HepG2 (cell line): ENCODE results near the gene DLL3. TPM values are rescaled to one million over a fixed set of nuclear protein-coding genes. Genes with fewer than 3 reads are reported as not detected.

Experiments
- AHDC1 ChIP-seq: sonication (generic); formaldehyde crosslinking; IDR thresholded peaks from 2 replicates; pipeline ENCODE4 v1.5.1; 2020; ENCODE audit warnings: mild to moderate bottlenecking, missing genetic modification reagents, borderline replicate concordance
- DZIP1 ChIP-seq: sonication (generic); formaldehyde crosslinking; IDR thresholded peaks from 2 replicates; pipeline ENCODE4 v1.5.0; 2020; ENCODE audit warnings: mild to moderate bottlenecking, missing genetic modification reagents
- FOXP4 ChIP-seq: sonication (generic); formaldehyde crosslinking; IDR thresholded peaks from 2 replicates; pipeline ENCODE4 v1.4.0; 2020; ENCODE audit warnings: missing genetic modification reagents
- GLI4 ChIP-seq: sonication (generic); formaldehyde crosslinking; IDR thresholded peaks from 2 replicates; pipeline ENCODE4 v1.5.1; 2020; ENCODE audit warnings: missing genetic modification reagents, mild to moderate bottlenecking, moderate library complexity, borderline replicate concordance
- HDAC1 ChIP-seq: sonication (generic); formaldehyde crosslinking; IDR thresholded peaks from 2 replicates; pipeline ENCODE4 v1.5.1; 2020; ENCODE audit warnings: mild to moderate bottlenecking, missing genetic modification reagents
- HIC2 ChIP-seq: sonication (generic); formaldehyde crosslinking; IDR thresholded peaks from 2 replicates; pipeline ENCODE4 v1.9.0; 2022; ENCODE audit warnings: low read depth, missing genetic modification reagents
- IRX3 ChIP-seq: sonication (generic); formaldehyde crosslinking; IDR thresholded peaks from 2 replicates; pipeline ENCODE4 v1.8.1; 2023; ENCODE audit warnings: mild to moderate bottlenecking, low read depth, missing genetic modification reagents, borderline replicate concordance
- MAFK ChIP-seq, 2 experiments: IDR thresholded peaks in 1 of 2; conservative IDR thresholded peaks in 1 of 2; 2 replicates each; pipeline ENCODE4 v1.6.1; 2011; ENCODE audit warnings: improper control_type of control experiment in 2 of 2, low read length in 2 of 2
- MLLT10 ChIP-seq: sonication (generic); formaldehyde crosslinking; IDR thresholded peaks from 2 replicates; pipeline ENCODE4 v1.4.0; 2020; ENCODE audit warnings: missing genetic modification reagents
- NFE2L2 ChIP-seq: fragments of 150-350 bp; IDR thresholded peaks from 2 replicates; pipeline ENCODE4 v1.6.1; 2014; ENCODE audit warnings: low read length
- PAX8 ChIP-seq: sonication (generic); formaldehyde crosslinking; IDR thresholded peaks from 2 replicates; pipeline ENCODE4 v1.8.0; 2022; ENCODE audit warnings: mild to moderate bottlenecking, missing genetic modification reagents, borderline replicate concordance
- PITX1 ChIP-seq: sonication (generic); formaldehyde crosslinking; IDR thresholded peaks from 2 replicates; pipeline ENCODE4 v1.5.1; 2020; ENCODE audit warnings: mild to moderate bottlenecking, missing genetic modification reagents
- RORA ChIP-seq: sonication (generic); formaldehyde crosslinking; IDR thresholded peaks from 2 replicates; pipeline ENCODE4 v1.5.0; 2020; ENCODE audit warnings: mild to moderate bottlenecking, missing genetic modification reagents, moderate library complexity
- ZBTB7A ChIP-seq: sonication (generic); formaldehyde crosslinking; IDR thresholded peaks from 2 replicates; pipeline ENCODE4 v1.8.0; 2022; ENCODE audit warnings: mild to moderate bottlenecking, missing genetic modification reagents
- ZNF367 ChIP-seq: sonication (generic); formaldehyde crosslinking; IDR thresholded peaks from 2 replicates; pipeline ENCODE4 v1.4.0; 2020; ENCODE audit warnings: missing genetic modification reagents, borderline replicate concordance
- ZNF703 ChIP-seq: sonication (generic); formaldehyde crosslinking; IDR thresholded peaks from 2 replicates; pipeline ENCODE4 v1.5.1; 2020; ENCODE audit warnings: missing genetic modification reagents, mild to moderate bottlenecking, moderate library complexity, borderline replicate concordance
- ZSCAN9 ChIP-seq: IDR thresholded peaks from 2 replicates; pipeline ENCODE4 v1.6.1; 2016; ENCODE audit warnings: borderline replicate concordance
- polyA plus RNA-seq, 8 experiments: library from polyadenylated mRNA; depleted of rRNA in 3 of 8; stranded (reverse) in 7 of 8; unstranded in 1 of 8; fragments of >200 nt; fragmentation: Illumina TruSeq in 4 of 8; extraction: Trizol in 4 of 8; gene quantifications; 2 replicates each; pipeline versions ENCODE4 v1.2.1 to v1.2.3, GENCODE V29; 2011 to 2016; ENCODE audit warnings: low read depth in 4 of 8, missing spikeins in 1 of 8, mixed read lengths in 1 of 8; ENCODE audit not compliant: insufficient read depth in 1 of 8
- total RNA-seq, 5 experiments: library from RNA; depleted of rRNA; stranded (reverse); fragments of >200 nt; fragmentation: Illumina TruSeq; extraction: Trizol; gene quantifications; 2 replicates each; pipeline ENCODE4 v1.2.3, GENCODE V29; 2016; ENCODE audit warnings: low read depth in 1 of 5

The DLL3 gene
- total and polyA plus RNA-seq, 2 of the 13 experiments (the other 11 are each of a cell fraction or from before 2014, with no cell fraction given), result 0.35 to 0.55 TPM

DNA sequence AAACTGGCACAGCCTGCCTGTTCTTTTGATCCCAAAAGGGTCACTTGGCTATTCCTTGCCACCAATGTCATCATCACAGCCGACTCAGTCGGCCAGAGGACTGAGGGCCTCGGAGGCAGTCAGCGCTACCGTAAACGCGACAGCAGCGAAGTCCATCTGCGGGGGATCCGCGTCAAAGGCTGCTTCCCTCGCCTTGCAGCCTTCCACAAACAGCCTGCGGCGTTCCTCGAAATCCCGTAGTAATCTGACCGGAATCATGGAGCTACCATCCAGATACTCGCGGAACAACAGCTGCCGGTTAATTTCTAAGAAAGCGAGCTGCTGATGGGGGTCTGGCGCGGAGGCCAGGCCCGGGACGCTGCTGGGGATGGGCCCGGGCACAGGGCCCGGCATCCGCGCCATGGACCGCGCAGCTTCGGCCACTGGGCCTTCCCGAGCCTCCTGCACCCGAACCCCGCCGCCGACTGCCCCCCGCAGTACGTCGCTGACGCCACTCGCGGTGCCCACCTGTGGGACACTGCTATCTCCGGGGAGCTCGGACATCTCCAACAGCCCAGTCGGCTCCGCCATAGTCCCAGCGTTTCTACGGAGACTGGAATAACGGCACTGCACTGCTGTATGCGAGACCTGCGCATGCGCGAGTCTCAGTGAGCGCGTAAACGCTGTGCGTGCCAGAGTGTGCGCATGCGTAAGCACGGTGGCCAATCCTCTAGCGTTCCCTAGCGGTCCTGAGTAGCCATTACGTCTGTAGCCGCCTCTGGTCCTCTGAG lies 33.7 kb downstream of the DLL3 start, which contains the start of gene EID2B (continued):
- peak; percentile 62; the same call in 1 of the 2 replicates for TF ChIP-seq DZIP1 (CRISPR knock-in tag)
- no peak for TF ChIP-seq HIC2 (CRISPR knock-in tag)
- no peak for TF ChIP-seq ZNF703 (CRISPR knock-in tag)
- no peak for TF ChIP-seq AHDC1
- TF ChIP-seq GLI4 (CRISPR knock-in tag), result no peak
- TF ChIP-seq ZSCAN9 (CRISPR knock-in tag), result no peak
- TF ChIP-seq ZNF367, result no peak
- no peak for TF ChIP-seq FOXP4 (CRISPR knock-in tag)
- TF ChIP-seq MAFK (conservative IDR thresholded peaks at IDR 0.05 in 1 of 2, IDR thresholded peaks at IDR 0.05 in 1 of 2; ENCODE audit: low read length in 2 of 2), result no peak
- no peak for TF ChIP-seq NFE2L2
- no peak for TF ChIP-seq IRX3 (CRISPR knock-in tag)
- TF ChIP-seq RORA (CRISPR knock-in tag), result no peak
- no peak for TF ChIP-seq ZBTB7A (CRISPR knock-in tag)
- peak; percentile 79 for TF ChIP-seq HDAC1
- TF ChIP-seq PAX8 (CRISPR knock-in tag), result no peak
- peak; percentile 50; the same call in 1 of the 2 replicates for TF ChIP-seq PITX1 (CRISPR knock-in tag)
- TF ChIP-seq MLLT10 (CRISPR knock-in tag), result no peak
